Measurements from ENCODE around the gene ORC2.

The ORC2 gene

GRCh38 chr2:200860092-200860795 lies 103.2 kb downstream of the ORC2 start:
- no peak for DNase-seq
